Measurements from ENCODE around the gene CDKN1A.

GRCh38 chr6:36703982-36704381 is 25.5 kb downstream of the CDKN1A start:
- no peak for TF ChIP-seq EZH2 (IDR thresholded peaks at IDR 0.05; ENCODE audit: insufficient read depth, poor library complexity, severe bottlenecking)
- TF ChIP-seq EZH2phosphoT487 (IDR thresholded peaks at IDR 0.05; ENCODE audit: insufficient read depth, low read depth) = no peak

All from GM23248 (cell line).